Transverse colon (tissue), 4 donors: ENCODE results near the gene GPD2. TPM values are rescaled to one million over a fixed set of nuclear protein-coding genes. Genes with fewer than 3 reads are reported as not detected.

Experiments used
- DNase-seq: peaks from one replicate; pipeline ENCODE4 v3.0.0-alpha.2; 2019
- H3K27ac ChIP-seq, 4 donors: fragments of 200-600 bp; sonication (generic); 2 replicates each; pipeline ENCODE4 v1.5.1; 2016 to 2018; ENCODE audit warnings: inconsistent platforms in 4 of 4
- H3K27me3 ChIP-seq: fragments of 200-600 bp; sonication (generic); 2 replicates; pipeline ENCODE4 v1.5.1; 2017; ENCODE audit warnings: inconsistent platforms
- H3K36me3 ChIP-seq, 4 donors: fragments of 200-600 bp; sonication (generic); 2 replicates each; pipeline ENCODE4 v1.5.1; 2017 to 2019; ENCODE audit warnings: inconsistent platforms in 4 of 4
- H3K4me1 ChIP-seq, 4 donors: fragments of 200-600 bp; sonication (generic); 2 replicates each; pipeline ENCODE4 v1.5.1; 2017 to 2020; ENCODE audit warnings: inconsistent platforms in 4 of 4
- H3K4me3 ChIP-seq, 4 donors: fragments of 200-600 bp; sonication (generic); 1 replicate in 1 of 4; 2 replicates in 3 of 4; pipeline versions ENCODE4 v1.5.1 to v1.6.1; 2017 to 2019; ENCODE audit warnings: inconsistent platforms in 4 of 4
- H3K9me3 ChIP-seq, 2 donors: fragments of 200-600 bp; sonication (generic); 2 replicates each; pipeline ENCODE4 v1.5.1; 2017 to 2019; ENCODE audit warnings: inconsistent platforms in 2 of 2
- EP300 ChIP-seq: sonication (generic); formaldehyde crosslinking; IDR thresholded peaks from one replicate; pipeline ENCODE4 v1.6.1; 2017; ENCODE audit warnings: antibody characterized with exemption, low read depth
- POLR2A ChIP-seq: fragments of 450-650 bp; IDR thresholded peaks from one replicate; pipeline ENCODE4 v1.6.1; 2016; ENCODE audit warnings: antibody characterized with exemption, mild to moderate bottlenecking, moderate library complexity
- POLR2AphosphoS5 ChIP-seq, 3 donors: sonication (generic); formaldehyde crosslinking; IDR thresholded peaks; one replicate each; pipeline ENCODE4 v1.6.1; 2016; ENCODE audit warnings: antibody characterized with exemption in 3 of 3
- WGBS, 2 donors: methylation state at CpG; one replicate each; pipeline ENCODE4 v1.1.5; 2018; ENCODE audit warnings: low coverage in 1 of 2; 5-methylcytosine and 5-hydroxymethylcytosine counted together
- in situ Hi-C, 4 donors: fragments of 200-750 bp; cut with MboI; loops; one replicate each; pipeline versions ENCODE4 v1.15.0 to v1.15.1; 2017; ENCODE audit warnings: low sequenced_read_pairs in 3 of 4, low pct_ligation_motif_present in 1 of 4, low pct_unique_long_range_greater_than_20kb in 1 of 4
- intact Hi-C: fragments of 100-400 bp; cut with DNase I; formaldehyde crosslinking; loops from one replicate; pipeline ENCODE4 v1.15.1; 2023; ENCODE audit warnings: low total_unique reads
- total RNA-seq, 4 donors: library from RNA; depleted of rRNA; stranded (reverse); fragments of >200 nt; gene quantifications; one replicate each; pipeline ENCODE4 v1.1.0, GENCODE V29; 2016
- TF ChIP-seq, protein P1 (sequence below), 5 experiments: fragments of 200-600 bp in 3 of 5; fragments of 450-650 bp in 2 of 5; sonication (generic) in 3 of 5; IDR thresholded peaks; 1 replicate in 2 of 5; 2 replicates in 3 of 5; pipeline ENCODE4 v1.5.1; 2016 to 2017; ENCODE audit warnings: antibody characterized with exemption in 5 of 5, inconsistent platforms in 3 of 5, mild to moderate bottlenecking in 2 of 5, moderate library complexity in 1 of 5

Gene GPD2
- total RNA-seq, 4 donors from 2014 or later: 65.5 to 161 (median 98.6) TPM

GRCh38 chr2:156619021-156619539, 182.9 kb downstream of the GPD2 start:
- H3K4me3 ChIP-seq: no peak overlapping the region
- intact Hi-C loops: no loop called here
- H3K36me3 ChIP-seq: no peaks in the 10 kb centered on the region
- no peaks in the 10 kb centered on the region for H3K4me1 ChIP-seq
- peaks cover 0 to under 1% of the 10 kb centered on the region in 2 donors for H3K9me3 ChIP-seq
- 86 to 94% methylated on average over 2 of the region's 2 CpGs for WGBS, 2 donors
- H3K27me3 ChIP-seq: no peaks in the 10 kb centered on the region
- in situ Hi-C loops: no loop called here
- TF ChIP-seq EP300 (no peak), POLR2AphosphoS5 (IDR thresholded peaks at IDR 0.05) (no peak)
- no peak overlapping the region for H3K27ac ChIP-seq
- no peak for DNase-seq

GRCh38 chr2:156622491-156622890, 186.3 kb downstream of the GPD2 start:
- H3K27ac ChIP-seq: no peak overlapping the region
- TF ChIP-seq, protein P1, sequence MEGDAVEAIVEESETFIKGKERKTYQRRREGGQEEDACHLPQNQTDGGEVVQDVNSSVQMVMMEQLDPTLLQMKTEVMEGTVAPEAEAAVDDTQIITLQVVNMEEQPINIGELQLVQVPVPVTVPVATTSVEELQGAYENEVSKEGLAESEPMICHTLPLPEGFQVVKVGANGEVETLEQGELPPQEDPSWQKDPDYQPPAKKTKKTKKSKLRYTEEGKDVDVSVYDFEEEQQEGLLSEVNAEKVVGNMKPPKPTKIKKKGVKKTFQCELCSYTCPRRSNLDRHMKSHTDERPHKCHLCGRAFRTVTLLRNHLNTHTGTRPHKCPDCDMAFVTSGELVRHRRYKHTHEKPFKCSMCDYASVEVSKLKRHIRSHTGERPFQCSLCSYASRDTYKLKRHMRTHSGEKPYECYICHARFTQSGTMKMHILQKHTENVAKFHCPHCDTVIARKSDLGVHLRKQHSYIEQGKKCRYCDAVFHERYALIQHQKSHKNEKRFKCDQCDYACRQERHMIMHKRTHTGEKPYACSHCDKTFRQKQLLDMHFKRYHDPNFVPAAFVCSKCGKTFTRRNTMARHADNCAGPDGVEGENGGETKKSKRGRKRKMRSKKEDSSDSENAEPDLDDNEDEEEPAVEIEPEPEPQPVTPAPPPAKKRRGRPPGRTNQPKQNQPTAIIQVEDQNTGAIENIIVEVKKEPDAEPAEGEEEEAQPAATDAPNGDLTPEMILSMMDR (IDR thresholded peaks at IDR 0.05): no peak
- no peak for TF ChIP-seq EP300
- no peak for TF ChIP-seq POLR2A
- no peak for TF ChIP-seq POLR2AphosphoS5 (IDR thresholded peaks at IDR 0.05)
- no peaks in the 10 kb centered on the region for H3K27me3 ChIP-seq
- H3K4me1 ChIP-seq: no peaks in the 10 kb centered on the region
- no peak overlapping the region for H3K4me3 ChIP-seq
- peaks cover 0 to 6% of the 10 kb centered on the region in 2 donors for H3K9me3 ChIP-seq
- DNase-seq: no peak
- no peaks in the 10 kb centered on the region for H3K36me3 ChIP-seq
- in situ Hi-C loops: no loop called here
- 69 to 87% methylated on average over 1 of the region's 1 CpG for WGBS, 2 donors
- intact Hi-C loops: no loop called here

DNA sequence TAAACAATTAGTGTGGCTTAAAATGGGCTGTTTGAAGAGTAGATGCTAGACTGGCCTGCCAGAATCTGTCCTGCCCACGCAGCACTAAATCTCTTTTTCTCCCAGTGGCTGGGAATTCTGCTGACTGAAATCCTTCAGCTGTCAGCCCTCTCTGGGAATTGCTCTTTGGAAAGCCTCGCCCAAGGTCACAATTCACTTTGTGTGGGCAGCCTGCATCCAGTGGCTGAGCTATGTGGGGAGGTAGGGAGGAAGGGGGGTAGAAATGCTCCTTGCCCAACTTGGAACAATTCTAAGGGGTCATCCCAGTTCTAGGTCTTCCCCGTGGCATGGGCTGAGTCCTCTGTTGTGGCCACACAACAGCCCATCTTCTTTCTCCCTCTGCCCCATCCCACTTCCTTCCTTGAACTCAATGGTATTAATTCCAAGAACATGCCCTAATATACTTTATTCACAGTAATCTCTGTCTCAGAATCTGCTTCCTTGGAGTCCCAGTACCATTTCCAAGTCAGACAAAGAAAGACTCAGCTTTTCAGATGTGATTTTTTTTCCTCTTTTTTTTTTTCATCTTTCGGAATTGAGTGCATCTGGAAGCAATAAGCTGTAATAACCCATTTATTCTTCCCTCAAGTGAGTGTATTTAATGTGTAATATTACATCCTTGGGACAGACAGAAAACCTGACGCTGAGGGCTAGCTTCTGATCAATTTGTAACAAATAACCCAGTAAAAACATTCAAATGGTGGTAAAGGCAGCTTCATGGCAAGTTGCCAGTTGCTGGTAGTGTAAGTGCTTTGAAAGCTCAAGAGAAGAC, 189.4 kb downstream of the GPD2 start:
- Histone ChIP-seq H3K4me3 (no peak overlapping the region), H3K27ac (no peak overlapping the region), H3K9me3 (peaks cover 0 to 6% of the 10 kb centered on the region in 2 donors), H3K4me1 (no peaks in the 10 kb centered on the region), H3K27me3 (no peaks in the 10 kb centered on the region), H3K36me3 (no peaks in the 10 kb centered on the region)
- intact Hi-C loops: no loop called here
- TF ChIP-seq EP300 (no peak), POLR2AphosphoS5 (IDR thresholded peaks at IDR 0.05) (no peak), POLR2A (no peak)
- TF ChIP-seq, protein P1 (IDR thresholded peaks at IDR 0.05): no peak
- 58 to 66% methylated on average over 3 to 5 of the region's 5 CpGs for WGBS, 2 donors
- in situ Hi-C loops: no loop called here
- no peak for DNase-seq

DNA sequence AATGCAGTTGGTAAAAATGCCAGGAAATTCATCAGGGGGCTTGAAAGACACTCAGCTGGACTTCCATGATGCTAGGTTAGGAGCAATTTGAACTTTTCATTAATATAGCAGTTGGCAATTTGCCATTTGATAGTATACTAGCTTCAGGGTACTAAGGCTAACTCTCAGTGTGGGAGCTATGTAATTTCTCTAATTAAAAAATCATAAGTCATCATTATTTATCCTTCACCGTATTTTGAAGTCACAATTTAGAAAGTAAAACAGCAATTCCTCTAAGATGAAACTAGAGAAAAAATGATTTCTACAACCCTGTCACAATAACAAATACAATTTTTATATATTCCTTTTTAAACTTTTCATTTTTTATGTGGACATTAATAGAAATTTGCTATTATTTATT, 190.8 kb downstream of the GPD2 start:
- TF ChIP-seq POLR2A (no peak), EP300 (no peak), POLR2AphosphoS5 (IDR thresholded peaks at IDR 0.05) (no peak)
- TF ChIP-seq, protein P1 (IDR thresholded peaks at IDR 0.05): no peak
- H3K4me3 ChIP-seq: no peak overlapping the region
- in situ Hi-C loops (no loop called here), intact Hi-C loops (no loop called here)
- no peaks in the 10 kb centered on the region for H3K27me3 ChIP-seq
- H3K4me1 ChIP-seq: no peaks in the 10 kb centered on the region
- no peak for DNase-seq
- no peak overlapping the region for H3K27ac ChIP-seq
- peaks cover 0 to 6% of the 10 kb centered on the region in 2 donors for H3K9me3 ChIP-seq
- no peaks in the 10 kb centered on the region for H3K36me3 ChIP-seq
- 86 to 93% methylated on average over 1 of the region's 1 CpG for WGBS, 2 donors
